HG03097 (cell line): Measurements from ENCODE around the gene PGM1.

ENCODE experiments used
- ATAC-seq: cut with Tn5 transposase; IDR thresholded peaks from one replicate; pipeline ENCODE4 v1.9.1; 2021; ENCODE audit not compliant: unreplicated experiment, low FRiP score

PGM1 gene

DNA sequence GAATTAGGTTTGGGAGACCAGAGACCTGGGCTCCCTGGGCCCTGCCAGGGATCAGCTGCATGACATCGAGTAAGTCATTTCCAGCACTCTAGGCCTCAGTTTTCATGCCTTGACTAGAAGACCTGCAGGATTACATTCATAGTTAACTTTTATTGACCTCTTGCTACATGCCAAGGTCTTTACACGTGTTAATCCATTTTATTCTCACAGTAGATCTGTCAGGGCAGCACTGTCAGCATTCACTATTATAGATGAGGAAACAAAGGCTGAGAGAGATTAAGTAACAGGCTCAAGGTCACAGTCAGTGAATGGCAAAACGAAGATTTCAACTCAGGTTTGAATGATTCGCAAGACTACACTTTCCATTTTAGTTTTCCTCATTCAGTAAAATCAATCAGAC, 37.0 kb downstream of the PGM1 start:
- no peak for ATAC-seq

DNA sequence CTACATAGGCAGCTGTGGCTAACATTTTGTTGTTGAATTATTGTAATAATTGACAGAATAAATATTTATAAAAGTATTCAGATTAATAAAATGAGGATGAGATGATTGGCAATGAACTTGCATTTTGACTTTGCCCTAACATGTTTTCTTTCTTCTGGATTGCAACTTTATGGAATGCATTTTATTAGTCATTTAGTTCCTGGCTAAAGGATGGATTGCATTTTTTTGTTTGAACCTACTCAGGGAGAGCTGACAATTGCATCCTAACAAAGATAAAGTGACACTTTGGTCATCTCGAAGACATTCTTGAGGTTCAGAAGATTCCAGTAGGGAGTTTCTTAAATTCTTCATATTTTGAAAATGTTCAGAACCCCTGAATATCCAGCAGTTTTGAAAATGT, 37.5 kb downstream of the PGM1 start:
- no peak for ATAC-seq

DNA sequence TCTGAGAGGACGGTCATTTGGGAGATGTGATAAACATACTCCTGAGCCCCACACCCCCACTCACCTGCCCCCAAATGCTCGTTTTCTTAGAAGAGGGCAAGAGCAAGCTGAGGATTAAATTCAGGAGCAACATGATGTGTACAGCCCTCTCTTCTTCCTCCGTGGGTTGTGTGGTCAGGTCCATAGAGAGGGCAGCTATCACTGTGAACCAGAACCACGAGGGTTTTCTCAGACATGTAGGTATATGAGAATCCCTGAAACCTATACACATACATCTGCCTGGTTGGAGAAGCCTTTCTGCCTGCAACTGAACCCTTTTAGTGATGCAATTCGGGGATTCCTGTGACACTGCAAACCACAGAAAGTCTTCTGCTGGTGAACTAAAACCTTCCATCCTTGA, 38.9 kb downstream of the PGM1 start:
- no peak for ATAC-seq

DNA sequence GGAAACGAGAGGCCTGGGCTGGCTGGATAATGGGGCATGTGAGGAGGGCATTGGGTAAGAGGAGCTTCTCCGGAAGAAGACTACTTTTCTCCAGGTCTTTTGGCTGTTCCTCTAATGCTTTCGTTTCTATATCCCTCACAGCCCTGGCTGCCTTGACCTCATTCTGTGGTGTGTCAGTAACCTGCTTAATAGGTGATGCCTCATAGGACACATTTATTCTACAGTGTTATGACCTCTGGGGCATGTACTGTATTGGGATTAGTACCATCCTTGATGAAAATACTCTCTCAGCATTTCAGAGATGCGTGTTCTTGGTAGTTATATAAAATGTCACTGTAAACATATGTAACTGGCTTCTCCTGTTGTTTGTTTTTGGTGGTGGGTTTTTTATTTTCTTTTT, 40.1 kb downstream of the PGM1 start:
- no peak for ATAC-seq

DNA sequence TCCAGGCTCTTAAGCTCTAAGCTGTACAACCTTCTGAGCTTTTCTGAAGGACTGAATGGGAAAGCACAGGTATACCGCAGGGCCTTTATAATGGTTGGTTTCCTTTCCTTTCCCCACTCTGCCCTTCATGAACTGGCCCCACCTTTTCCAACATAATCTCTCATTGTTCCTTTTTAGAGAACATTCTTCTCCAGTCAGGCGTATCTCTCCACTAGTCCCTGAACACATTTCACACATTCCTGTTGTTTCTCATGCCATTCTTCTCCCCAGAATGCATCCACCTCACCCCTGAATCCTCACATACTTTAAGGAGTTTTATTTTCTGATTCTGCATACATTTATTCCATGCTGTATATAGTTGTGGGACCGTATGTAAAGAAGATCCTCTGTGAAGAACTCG, 41.3 kb downstream of the PGM1 start:
- ATAC-seq, result no peak

DNA sequence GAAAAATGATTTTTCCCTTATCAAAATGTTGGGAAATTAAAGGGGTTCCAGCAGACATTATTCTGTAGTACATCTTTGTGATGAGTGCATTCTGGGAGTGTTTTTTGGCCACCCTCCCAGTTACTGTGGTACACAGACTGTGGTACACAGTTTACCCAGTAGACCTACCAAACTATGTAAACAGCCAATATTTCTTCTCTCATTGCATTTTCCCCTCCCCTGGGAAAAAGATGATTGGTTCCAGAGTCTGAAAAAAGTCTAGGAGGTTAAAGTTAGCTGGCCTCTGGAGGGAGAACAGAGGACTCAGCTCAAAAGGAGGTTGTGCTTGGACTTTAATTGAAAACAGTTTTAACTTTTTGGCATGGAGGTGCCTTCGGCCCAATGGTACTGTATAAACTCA, 42.5 kb downstream of the PGM1 start:
- ATAC-seq, result no peak

DNA sequence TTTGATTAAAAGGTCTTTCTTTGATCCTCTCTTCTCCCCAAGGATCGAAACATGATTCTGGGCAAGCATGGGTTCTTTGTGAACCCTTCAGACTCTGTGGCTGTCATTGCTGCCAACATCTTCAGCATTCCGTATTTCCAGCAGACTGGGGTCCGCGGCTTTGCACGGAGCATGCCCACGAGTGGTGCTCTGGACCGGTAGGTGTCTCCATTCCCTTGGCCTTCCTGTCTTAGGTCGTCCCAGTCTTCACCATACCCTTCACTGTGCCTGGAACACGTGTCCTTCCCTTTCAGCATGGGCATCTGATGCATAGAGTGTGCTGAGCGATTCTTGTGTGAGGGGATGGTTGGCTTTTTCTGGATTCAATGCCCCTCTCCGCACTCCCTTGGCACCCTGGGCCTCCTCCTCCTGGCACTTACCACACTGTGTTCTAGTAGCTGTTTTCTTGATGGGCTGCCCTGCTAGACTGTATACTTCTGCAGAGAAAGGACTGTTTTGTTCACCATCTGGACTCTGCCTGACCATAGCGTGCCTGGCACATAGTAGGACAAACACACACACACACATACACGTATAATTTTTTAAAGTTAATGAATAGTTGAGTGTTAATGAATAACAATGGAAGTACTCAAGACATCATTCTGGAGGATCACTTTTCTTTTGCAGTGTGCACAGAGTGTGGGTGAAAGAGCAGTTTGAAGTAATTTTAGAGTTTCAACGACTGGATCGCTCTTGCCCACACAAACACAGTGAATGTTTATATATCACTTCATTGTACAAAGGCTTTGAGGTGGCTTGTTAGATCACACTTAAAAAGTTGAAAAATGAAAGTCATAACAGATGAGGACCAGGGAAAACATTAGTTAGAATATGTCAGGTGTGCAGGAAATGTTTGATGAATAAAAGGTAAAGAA, 43.2 kb downstream of the PGM1 start:
- ATAC-seq, result no peak

DNA sequence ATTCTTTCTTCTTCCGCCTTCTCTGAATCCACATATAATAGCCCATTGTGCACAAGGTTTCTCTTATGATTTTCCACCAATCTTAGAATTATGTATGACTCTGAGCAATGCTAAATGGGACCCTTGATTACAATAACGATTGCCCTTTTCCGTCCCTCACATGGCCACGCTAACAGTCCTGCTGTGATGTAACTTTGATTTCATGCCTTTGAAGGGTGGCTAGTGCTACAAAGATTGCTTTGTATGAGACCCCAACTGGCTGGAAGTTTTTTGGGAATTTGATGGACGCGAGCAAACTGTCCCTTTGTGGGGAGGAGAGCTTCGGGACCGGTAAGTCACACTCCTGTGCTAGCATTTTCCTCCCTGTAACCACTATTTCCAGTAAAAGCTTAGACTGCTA, 45.3 kb downstream of the PGM1 start:
- no peak for ATAC-seq

DNA sequence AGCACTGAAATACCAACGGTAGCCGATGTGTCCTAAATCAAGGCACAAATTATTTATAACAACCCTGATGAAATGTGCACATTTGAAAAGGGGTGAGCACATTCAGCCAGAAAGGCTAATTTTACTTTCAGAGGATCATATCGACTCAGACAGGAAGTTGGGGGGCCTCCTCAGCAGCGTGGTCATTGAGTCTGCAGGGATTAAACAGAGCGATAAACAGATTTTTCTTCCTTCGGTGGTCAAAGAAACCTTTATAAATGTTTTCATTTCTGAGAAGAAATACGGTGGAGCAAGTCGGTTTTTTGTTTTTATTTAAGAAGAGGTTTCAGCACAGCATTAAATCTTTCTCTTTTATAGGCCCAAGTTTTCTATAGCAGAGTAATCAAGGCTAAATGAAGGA, 45.7 kb downstream of the PGM1 start:
- no peak for ATAC-seq

DNA sequence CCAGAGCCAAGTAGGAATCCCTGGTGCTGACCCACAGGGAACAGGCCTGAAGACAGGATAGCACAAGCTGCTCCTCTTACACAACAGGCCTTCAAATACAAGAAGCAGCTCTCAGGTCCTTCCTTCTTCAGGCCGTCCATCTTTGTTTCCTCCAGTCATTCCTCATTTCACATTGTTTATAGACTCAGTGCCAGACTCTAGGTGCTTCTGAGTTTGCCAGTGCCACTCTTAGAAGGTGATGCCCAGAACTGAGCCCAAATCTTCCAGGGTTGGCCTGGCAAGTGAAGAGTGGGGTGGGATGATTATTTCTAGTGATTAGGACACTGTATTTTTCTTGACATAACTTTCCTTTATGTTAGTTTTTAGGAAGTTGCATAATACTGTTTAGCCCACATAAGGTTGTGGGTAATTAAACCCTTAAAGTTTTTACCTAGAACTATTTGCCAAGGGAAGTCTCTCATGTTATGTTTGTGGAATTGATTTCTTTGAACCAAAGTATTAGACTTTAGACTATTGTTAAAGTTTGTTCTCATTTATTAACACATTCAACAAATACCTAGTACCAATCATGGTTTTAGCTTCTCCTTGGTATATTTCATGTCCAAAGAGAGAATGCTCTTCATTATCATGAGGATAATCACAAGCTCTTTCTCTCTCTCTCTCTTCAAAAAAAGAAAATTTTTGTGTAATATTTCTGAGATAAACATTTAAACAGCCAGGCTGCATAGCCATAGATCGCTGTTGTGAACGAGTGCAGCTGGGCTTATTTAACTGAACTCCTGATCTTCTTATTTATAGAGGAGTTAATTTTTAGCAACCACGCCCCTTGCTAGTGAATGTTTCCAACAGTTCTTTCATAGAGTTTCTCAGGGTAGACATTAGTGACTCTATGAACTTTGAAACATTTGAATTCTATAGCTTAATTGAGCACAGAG, 47.7 kb downstream of the PGM1 start:
- ATAC-seq, result no peak

DNA sequence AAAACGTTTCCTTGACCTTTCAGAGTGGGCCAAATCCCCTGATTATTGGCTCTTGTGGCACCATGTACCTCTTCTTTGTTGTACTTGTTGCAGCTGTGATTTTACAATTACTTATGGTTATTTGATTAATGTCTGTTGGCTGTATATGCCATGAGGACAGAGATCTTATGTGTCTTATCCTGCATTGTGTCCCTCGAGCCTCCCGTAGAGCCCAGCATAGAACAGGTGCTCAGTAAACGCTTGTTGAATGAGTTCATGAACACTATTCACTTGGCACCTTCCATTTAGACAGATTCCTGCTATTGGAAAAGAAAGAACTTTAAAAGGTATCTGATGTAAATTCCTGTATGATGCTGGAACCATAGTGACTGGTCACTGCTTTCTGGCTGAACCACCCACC, 48.4 kb downstream of the PGM1 start:
- no peak for ATAC-seq

DNA sequence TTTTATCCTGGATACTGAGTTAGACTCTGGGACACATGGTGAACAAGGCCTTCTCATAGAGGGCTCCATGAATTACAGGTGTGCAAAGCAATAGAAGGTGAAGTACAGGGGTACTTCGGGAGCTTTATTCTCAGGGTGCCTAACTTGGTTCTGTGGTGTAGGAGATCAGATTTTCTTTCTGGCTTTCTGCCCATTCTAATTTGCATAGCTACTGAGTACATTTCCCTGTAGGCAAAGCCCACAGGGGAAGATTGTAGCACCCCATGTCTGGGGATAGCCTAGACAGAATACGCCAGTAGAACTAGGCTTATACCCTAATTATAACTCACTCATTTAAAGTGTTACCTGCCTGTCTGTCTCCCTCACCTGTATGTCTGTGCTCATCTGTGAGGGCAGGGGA, 49.7 kb downstream of the PGM1 start:
- no peak for ATAC-seq

DNA sequence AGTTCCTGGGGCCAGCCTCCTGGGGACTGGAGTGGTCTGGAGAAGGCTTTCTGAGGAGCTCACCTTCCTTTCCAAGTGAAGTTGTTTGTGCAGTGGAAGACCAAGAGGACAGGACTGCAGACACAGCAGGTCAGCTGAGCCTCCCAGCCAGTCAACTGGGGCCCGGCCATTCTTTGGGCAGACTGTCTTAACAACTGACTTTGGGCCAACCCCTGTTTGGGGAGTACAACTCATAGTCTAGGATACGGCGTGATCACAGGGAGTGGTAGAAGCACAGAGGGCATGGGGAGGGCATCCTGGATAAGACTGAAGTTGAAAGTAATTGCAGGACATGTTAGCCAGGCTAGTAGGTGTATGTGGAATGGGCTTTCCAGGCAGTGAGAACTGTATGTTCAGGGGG, 50.3 kb downstream of the PGM1 start:
- ATAC-seq, result no peak

DNA sequence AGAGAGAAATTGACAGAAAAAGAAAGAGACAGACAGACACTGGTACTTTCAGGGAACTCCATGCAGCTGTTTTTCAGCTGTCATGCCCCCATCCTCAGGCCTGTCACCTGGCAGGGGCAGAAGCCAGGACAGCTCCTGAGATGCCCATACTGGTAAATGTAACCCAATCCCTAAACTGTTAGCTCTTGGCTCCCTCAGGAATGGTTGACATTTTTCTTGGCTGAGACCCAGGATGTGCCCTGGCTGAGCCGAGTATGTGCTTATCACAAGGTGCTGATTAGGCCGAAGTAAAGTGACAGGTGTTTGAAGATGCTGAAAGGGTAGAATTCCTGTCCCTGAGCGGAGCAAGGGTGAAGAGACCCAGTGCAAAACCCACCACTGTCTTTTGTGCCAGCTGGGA, 50.7 kb downstream of the PGM1 start:
- no peak for ATAC-seq

DNA sequence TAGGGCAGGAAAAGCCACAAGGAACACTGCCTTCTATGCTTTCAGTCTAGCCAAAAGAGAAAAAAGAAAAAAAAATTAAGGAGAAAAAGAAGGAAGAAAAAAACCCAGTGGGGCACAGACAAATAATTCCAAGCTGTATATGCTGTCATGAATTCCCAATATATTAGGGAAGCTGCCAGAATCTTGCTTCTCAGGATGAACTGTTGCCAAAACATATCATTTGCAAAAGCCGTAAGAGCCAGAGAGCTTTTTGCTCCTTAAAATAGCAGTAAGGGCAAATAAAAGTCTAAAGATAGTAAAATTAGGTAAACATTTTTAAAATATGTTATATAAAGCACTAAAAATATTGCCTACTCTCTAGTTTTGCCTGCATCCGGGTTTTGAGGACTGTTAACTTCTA, 52.1 kb downstream of the PGM1 start:
- no peak for ATAC-seq

DNA sequence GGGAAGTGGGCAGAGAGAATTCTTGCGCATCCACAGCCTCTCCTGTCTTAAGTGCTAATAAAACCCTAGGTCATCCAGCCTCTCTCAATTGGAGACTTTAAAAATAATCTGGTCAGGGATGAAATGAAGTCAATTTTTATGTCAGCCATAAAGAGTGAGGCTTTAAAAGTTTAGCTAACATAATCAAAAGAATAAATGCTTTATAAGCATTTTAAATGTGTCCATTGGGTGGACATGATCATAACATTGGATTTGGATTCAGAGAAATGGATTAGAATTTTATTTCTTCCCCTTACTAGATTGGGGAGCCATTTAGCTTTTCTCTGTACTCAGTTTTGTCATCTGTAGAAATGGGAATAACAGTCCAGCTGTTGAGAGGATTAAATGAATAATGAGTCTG, 55.5 kb downstream of the PGM1 start:
- no peak for ATAC-seq

DNA sequence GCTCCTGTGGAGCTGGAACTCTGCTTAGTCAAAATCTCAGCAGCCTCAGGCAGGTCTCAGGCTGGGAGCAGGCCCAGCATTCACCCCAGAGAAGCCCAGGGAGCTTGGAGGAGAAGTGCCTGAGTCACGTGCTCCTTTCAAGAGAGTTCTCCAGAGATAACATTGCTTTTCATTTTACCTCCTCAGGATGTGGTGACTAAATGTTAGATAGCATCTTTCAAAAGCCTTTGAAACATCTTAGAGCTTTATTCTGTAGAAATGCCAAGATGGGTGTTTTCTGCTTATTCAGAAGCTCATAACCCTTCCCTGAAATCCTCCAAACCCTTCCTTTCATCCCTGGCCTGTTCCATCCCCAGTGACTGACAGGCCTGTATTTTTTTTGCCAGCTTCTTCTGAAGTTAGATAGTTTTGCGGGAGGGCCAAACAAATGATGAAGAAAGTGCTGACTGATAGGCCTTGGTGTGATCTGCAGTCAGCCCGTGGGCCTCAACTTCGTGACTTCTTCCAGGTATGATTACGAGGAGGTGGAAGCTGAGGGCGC, 58.0 kb downstream of the PGM1 start:
- ATAC-seq, result no peak

DNA sequence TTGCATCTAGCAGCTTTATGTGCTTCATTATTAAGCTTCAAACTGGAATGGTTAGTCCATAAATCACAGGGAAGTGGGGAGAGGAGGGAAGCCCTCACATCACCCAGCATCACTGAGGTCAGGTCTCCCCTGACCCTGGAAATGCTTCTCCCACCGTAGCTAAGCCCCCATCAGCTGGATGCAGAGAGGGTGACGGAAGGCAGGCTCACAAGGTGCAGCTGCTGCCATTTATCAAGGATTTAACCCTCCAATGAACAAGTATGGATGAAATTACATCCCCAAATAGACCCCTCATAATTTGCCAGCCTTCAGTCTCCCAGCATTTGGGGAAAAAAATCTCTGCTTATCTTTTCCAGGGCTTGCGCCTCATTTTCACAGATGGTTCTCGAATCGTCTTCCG, 60.8 kb downstream of the PGM1 start:
- no peak for ATAC-seq

DNA sequence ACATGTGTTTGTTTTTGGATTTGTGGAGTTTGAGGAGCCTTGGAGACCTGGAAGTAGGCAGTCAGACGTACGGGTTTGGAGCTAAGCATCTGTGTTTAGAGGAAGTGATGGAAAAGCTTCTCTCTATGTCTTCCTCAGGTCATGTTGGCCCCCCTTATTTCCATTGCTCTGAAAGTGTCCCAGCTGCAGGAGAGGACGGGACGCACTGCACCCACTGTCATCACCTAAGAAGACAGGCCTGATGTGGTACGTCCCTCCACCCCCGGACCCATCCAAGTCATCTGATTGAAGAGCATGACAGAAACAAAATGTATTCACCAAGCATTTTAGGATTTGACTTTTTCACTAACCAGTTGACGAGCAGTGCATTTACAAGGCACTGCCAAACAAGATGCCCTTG, 66.2 kb downstream of the PGM1 start:
- ATAC-seq, result no peak

DNA sequence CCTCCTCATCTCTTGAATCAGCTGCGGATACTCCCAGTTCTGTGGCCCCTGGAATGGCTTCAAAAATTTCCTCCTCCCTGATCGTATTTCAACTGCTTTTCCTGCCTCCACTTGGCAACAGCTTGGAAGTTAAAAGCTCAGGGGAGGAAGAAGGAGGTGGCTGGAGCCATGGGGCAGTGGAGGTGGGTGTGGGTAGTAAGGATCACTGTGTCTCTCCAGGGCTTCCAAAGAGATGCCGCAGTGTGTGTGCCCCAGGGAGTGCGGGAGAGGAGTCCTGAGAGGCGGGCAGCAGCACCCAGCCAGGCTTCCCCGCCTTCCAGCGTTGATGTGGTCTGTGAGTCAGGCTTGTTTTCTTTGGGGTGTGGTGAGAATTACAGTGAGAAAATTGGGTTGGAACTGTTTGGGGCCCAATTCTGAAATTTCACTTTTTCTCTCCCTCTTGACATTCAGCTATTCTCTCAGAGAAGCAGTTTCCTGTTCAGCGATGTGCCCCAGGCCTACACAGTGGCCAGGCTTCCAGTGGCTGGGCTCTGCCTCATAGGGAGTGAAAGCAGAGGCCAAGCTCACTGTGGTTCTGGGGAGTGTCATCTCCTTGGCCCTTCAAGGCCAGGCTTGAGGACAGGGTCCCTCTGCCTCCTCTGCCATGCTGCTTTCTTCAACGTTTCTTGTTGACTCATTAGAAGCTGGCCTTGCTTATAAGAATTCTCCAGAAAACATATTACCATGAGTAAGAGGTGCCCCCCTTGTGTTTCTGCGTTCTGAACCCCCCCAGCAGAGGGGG, 69.0 kb downstream of the PGM1 start:
- ATAC-seq, result no peak

DNA sequence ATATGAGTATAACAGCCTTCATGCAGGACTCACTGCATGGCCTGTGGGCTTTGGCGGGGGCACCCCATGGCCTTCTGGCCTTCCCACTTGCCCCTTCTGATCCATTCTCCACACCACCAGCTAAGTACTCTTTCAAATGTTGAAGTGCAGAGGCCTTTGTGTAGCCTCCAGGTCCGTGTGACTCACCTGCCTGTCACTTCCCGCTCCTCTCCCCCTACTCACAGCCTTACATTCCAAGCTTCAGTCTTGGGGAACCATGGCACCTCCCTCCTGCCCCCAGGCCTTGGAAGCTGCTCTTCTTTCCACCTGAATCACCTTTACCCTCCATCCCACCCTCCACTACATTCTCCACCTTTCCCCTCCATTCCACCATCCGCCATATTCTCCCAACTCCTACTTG, 69.6 kb downstream of the PGM1 start:
- ATAC-seq, result no peak
